Measurements from ENCODE around the gene TRPT1.

GRCh38 chr11:64206457-64207255 lies 19.3 kb downstream of the TRPT1 start, which contains the start of gene FERMT3:
- no peak for TF ChIP-seq EZH2 (IDR thresholded peaks at IDR 0.05; ENCODE audit: insufficient read depth, poor library complexity, severe bottlenecking)
- no peak for TF ChIP-seq EZH2phosphoT487 (IDR thresholded peaks at IDR 0.05; ENCODE audit: insufficient read depth, low read depth)

Data from GM23248 (cell line).